BE2C (cell line): ENCODE measurements around the gene TTLL11.

Experiments
- DNase-seq: peaks from one replicate; pipeline ENCODE4 v3.0.0-alpha.2; 2020
- H3K27me3 ChIP-seq: fragments of 250-450 bp; sonication (Bioruptor Pico); 2 replicates; pipeline ENCODE4 v1.5.1; 2020; ENCODE audit warnings: mild to moderate bottlenecking
- H3K36me3 ChIP-seq: fragments of 250-450 bp; sonication (Bioruptor Pico); 2 replicates; pipeline ENCODE4 v1.5.1; 2020; ENCODE audit warnings: mild to moderate bottlenecking
- H3K4me1 ChIP-seq: fragments of 250-450 bp; sonication (Bioruptor Pico); 2 replicates; pipeline ENCODE4 v1.5.1; 2020
- H3K4me3 ChIP-seq: 2 replicates; pipeline ENCODE4 v1.5.1; 2011; ENCODE audit warnings: low read depth, low read length
- H3K9me3 ChIP-seq: fragments of 250-450 bp; sonication (Bioruptor Pico); 2 replicates; pipeline ENCODE4 v1.5.1; 2020
- CTCF ChIP-seq: IDR thresholded peaks from 2 replicates; pipeline ENCODE4 v1.5.1; 2012; ENCODE audit warnings: mild to moderate bottlenecking, low read depth, low read length

Gene TTLL11

DNA sequence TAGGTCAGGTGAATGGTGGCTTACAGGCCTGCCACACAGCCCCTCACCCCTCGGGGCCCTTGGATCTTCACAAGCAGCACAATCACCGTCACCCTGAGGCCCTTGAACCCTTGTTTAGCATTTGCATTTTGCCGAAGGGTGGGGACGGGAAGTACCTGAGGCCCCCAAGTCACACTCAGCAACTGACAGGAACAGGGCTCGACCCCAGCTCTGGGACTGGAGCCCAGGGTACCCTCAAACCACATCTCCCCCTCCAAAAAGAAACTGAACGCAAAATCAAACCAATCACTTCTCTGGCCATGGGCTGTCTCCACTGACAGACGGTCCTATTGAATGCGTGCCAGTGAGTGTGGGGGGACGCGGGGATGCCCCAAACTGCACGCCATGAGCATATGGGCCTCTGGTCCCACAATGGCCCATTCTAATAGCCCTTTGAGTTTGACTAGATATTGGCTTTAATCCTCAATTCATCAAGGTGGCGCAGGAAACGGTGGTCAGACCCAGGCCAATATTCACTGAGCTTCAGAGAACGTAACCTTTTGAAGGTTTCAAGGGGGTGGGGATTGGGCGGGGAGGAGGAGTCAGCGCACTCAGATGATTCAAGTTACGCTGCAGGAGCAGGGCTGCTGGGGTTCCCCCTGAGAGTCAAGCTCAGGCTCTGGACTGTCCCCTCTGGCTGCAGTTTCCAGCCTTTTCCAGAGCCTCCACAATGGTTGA, 265.7 kb downstream of the TTLL11 start:
- no peaks in the 10 kb centered on the region for H3K9me3 ChIP-seq
- DNase-seq = no peak
- TF ChIP-seq CTCF = no peak
- no peak overlapping the region for H3K4me3 ChIP-seq
- H3K27me3 ChIP-seq = no peaks in the 10 kb centered on the region
- no peaks in the 10 kb centered on the region for H3K36me3 ChIP-seq
- H3K4me1 ChIP-seq = peaks cover 10% of the 10 kb centered on the region

DNA sequence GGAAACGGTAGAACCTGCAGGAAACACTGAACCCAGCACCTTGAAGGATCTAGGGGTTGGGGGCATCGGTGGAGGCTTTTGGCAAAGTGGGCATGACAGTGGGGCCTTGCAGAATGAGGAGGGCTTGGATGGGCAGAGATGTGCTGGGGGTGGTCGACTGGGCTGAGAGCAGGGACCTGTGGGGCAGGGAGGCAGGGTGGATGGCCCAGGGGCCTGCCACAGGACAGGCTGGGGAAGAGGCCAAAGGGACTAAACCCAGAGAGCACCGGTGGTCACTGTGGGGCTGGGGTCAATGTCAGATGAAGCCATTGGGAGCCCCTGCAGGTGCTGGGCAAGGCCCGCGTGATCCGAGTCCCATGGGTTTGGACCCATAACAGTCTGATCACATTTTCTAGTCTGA, 266.4 kb downstream of the TTLL11 start:
- H3K9me3 ChIP-seq = no peaks in the 10 kb centered on the region
- no peak for DNase-seq
- H3K4me3 ChIP-seq = no peak overlapping the region
- peaks cover 10% of the 10 kb centered on the region for H3K4me1 ChIP-seq
- H3K27me3 ChIP-seq = no peaks in the 10 kb centered on the region
- TF ChIP-seq CTCF = no peak
- no peaks in the 10 kb centered on the region for H3K36me3 ChIP-seq

DNA sequence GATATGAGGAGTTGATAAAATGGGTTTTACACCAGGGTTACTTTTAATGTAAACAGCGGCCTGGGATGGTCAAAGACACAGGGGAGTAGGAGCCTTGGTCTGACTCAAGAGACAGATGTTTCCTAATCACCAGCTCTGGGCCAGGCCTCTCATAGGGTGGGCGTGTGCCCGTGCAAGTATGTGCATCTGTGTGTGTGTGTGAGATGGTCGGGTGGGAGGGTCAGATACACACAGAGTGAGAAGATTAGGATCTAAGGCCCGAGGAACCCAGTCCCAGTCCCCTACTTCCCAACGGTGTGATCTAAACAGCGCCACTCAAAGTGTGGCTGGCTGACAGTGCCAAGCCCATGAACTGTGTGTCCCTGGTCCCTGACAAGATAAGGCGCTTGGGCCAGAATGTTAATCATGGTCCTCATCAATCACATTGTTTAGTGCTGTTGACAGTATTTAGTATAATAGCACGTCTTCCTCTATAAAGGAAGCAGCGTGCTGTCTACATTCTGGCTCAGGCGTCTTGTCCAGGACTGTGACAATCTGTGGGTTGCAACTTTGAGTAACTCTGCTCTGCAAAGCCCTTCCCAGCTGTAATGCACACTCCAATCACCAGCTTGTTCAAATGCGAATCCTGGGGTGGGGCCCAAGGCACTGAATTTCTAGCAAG, 267.9 kb downstream of the TTLL11 start:
- DNase-seq = peak; percentile 39
- Histone ChIP-seq H3K9me3 (no peaks in the 10 kb centered on the region), H3K4me3 (no peak overlapping the region), H3K27me3 (no peaks in the 10 kb centered on the region), H3K36me3 (no peaks in the 10 kb centered on the region), H3K4me1 (peaks cover 10% of the 10 kb centered on the region)
- peak; percentile 17 for TF ChIP-seq CTCF

GRCh38 chr9:121824651-121825030, 268.5 kb downstream of the TTLL11 start:
- Histone ChIP-seq H3K4me1 (peaks cover 10% of the 10 kb centered on the region), H3K9me3 (no peaks in the 10 kb centered on the region), H3K4me3 (no peak overlapping the region), H3K36me3 (no peaks in the 10 kb centered on the region), H3K27me3 (no peaks in the 10 kb centered on the region)
- no peak for DNase-seq
- no peak; the same call in 1 of the 2 replicates for TF ChIP-seq CTCF

DNA sequence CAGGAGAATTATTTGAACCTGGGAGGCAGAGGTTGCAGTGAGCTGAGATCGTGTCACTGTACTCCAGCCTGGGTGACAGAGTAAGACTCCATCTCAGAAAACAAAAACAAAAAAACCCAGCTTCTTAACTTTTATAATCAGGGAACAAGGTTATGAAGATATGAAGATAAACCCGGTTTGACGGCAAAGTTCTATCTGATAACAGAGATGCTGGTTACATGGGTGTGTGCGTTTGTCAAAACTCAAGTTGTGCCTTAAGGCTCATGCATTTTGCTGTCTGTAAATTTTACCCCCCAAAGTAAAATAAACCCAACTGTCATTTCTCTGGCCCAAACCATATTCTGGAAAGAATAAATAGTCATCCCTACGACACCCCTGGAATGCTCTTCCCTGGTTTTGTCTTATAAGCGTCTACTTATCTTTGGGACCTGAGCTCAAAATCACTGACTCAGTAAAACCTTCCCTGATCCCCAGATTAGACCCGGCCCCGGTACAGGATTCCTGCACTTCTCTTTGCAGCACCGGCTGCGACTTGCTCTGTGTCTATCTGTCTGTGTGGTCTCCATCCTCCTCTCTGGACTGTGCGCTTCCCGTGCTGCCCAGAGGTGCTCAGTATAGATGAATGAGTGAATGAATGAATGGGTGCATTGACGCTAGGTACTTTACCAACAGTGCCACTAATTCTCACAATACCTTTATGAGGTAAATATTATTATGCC, 269.5 kb downstream of the TTLL11 start:
- Histone ChIP-seq H3K36me3 (no peaks in the 10 kb centered on the region), H3K9me3 (no peaks in the 10 kb centered on the region), H3K27me3 (no peaks in the 10 kb centered on the region), H3K4me3 (no peak overlapping the region), H3K4me1 (peaks cover 14% of the 10 kb centered on the region)
- no peak for TF ChIP-seq CTCF
- DNase-seq = no peak
